B cell (primary cell): ENCODE data around the gene SLC19A1. TPM values are rescaled to one million over a fixed set of nuclear protein-coding genes. Genes with fewer than 3 reads are reported as not detected.

Source experiments
- ATAC-seq: fragments of 200-7000 bp; cut with Tn5 transposase; one replicate; pipeline ENCODE4 v1.10.0; 2021; ENCODE audit warnings: low read depth, mild to moderate bottlenecking, moderate number of reproducible peaks, moderate library complexity
- CTCF ChIA-PET: fragments of 350-600 bp; sonication (Branson Sonifier 250); formaldehyde crosslinking; loops from one replicate; lab custom pipeline; 2021; ENCODE audit warnings: antibody characterized with exemption, inconsistent platforms; lab: Charles Lee
- POLR2A ChIA-PET: fragments of 350-600 bp; sonication (Branson Sonifier 250); formaldehyde crosslinking; loops from one replicate; lab custom pipeline; 2021; ENCODE audit warnings: antibody characterized with exemption; lab: Charles Lee
- DNase-seq: peaks from one replicate; pipeline ENCODE4 v3.0.0; 2013
- H2AFZ ChIP-seq: 2 replicates; pipeline ENCODE4 v1.6.1; 2012; ENCODE audit warnings: mild to moderate bottlenecking, low read depth, low read length; ENCODE audit not compliant: insufficient read depth, poor library complexity, severe bottlenecking
- H3K27ac ChIP-seq, 2 donors: 1 replicate in 1 of 2; 2 replicates in 1 of 2; pipeline ENCODE4 v1.5.1; 2012 to 2013; ENCODE audit warnings: low read length in 2 of 2, mild to moderate bottlenecking in 2 of 2, moderate library complexity in 1 of 2
- H3K27me3 ChIP-seq, 4 experiments: fragments of 200-600 bp in 1 of 4; sonication (generic) in 1 of 4; replicated peaks in 1 of 4; 1 replicate in 2 of 4; 2 replicates in 2 of 4; pipeline versions ENCODE4 v1.6.1 to v1.7.0; 2013 to 2016; ENCODE audit warnings: low read length in 3 of 4, mild to moderate bottlenecking in 2 of 4, mixed read lengths in 1 of 4, moderate library complexity in 1 of 4; ENCODE audit not compliant: insufficient read depth in 4 of 4, control insufficient read depth in 3 of 4; ENCODE audit errors: control extremely low read depth in 1 of 4
- H3K36me3 ChIP-seq, 2 experiments: replicated peaks in 1 of 2; 1 replicate in 1 of 2; 2 replicates in 1 of 2; pipeline versions ENCODE4 v1.6.1 to v1.7.1; 2013; ENCODE audit warnings: low read length in 1 of 2; ENCODE audit not compliant: insufficient read depth in 2 of 2, control insufficient read depth in 1 of 2; ENCODE audit errors: control extremely low read depth in 1 of 2, extremely low read depth in 1 of 2
- H3K4me1 ChIP-seq, 2 donors: fragments of 200-600 bp in 1 of 2; sonication (generic) in 1 of 2; 1 replicate in 1 of 2; 2 replicates in 1 of 2; pipeline versions ENCODE4 v1.5.1 to v1.6.1; 2013 to 2017; ENCODE audit warnings: low read length in 2 of 2; ENCODE audit not compliant: control insufficient read depth in 2 of 2, insufficient read depth in 2 of 2
- H3K4me2 ChIP-seq: replicated peaks from 2 replicates; pipeline ENCODE3; 2012; ENCODE audit warnings: mild to moderate bottlenecking, low read depth, low read length; ENCODE audit not compliant: poor library complexity, severe bottlenecking
- H3K4me3 ChIP-seq, 5 experiments: fragments of 200-600 bp in 1 of 5; sonication (generic) in 1 of 5; 1 replicate in 3 of 5; 2 replicates in 2 of 5; pipeline versions ENCODE4 v1.5.1 to v1.7.0; 2011 to 2016; ENCODE audit warnings: low read length in 4 of 5, mild to moderate bottlenecking in 4 of 5, low read depth in 2 of 5, control low read depth in 1 of 5, moderate library complexity in 1 of 5; ENCODE audit not compliant: insufficient read depth in 1 of 5; ENCODE audit errors: control extremely low read depth in 1 of 5, extremely low read depth in 1 of 5
- H3K79me2 ChIP-seq: fragments of 200-600 bp; sonication (generic); one replicate; pipeline ENCODE4 v1.6.0; 2016; ENCODE audit warnings: low read length; ENCODE audit not compliant: control insufficient read depth, insufficient read depth
- H3K9ac ChIP-seq: fragments of 200-600 bp; sonication (generic); 2 replicates; pipeline ENCODE4 v1.6.1; 2017; ENCODE audit warnings: mild to moderate bottlenecking, low read length, moderate library complexity
- H3K9me3 ChIP-seq, 3 donors: one replicate each; pipeline versions ENCODE4 v1.6.1 to v1.7.1; 2013; ENCODE audit warnings: low read length in 2 of 3; ENCODE audit not compliant: control insufficient read depth in 2 of 3, insufficient read depth in 1 of 3; ENCODE audit errors: control extremely low read depth in 1 of 3
- H4K20me1 ChIP-seq: 2 replicates; pipeline ENCODE4 v1.6.0; 2012; ENCODE audit warnings: mild to moderate bottlenecking, low read length; ENCODE audit not compliant: insufficient read depth, control insufficient read depth, poor library complexity, severe bottlenecking
- H3K27ac Mint-ChIP-seq: one replicate; pipeline ENCODE4 v1.8.0; 2021; ENCODE audit warnings: mixed read lengths
- H3K27me3 Mint-ChIP-seq: one replicate; pipeline ENCODE4 v1.8.0; 2021; ENCODE audit warnings: mixed read lengths
- H3K4me1 Mint-ChIP-seq: one replicate; pipeline ENCODE4 v1.8.0; 2021; ENCODE audit warnings: mixed read lengths
- H3K4me3 Mint-ChIP-seq: one replicate; pipeline ENCODE4 v1.8.0; 2021; ENCODE audit warnings: mixed read lengths
- H3K9me3 Mint-ChIP-seq: one replicate; pipeline ENCODE4 v1.8.0; 2022; ENCODE audit warnings: mixed read lengths; ENCODE audit not compliant: insufficient read depth
- EZH2 ChIP-seq: IDR thresholded peaks from 2 replicates; pipeline ENCODE4 v1.6.1; 2012; ENCODE audit warnings: borderline replicate concordance, low read depth, mild to moderate bottlenecking, moderate library complexity, low read length; ENCODE audit not compliant: insufficient read depth, poor library complexity, severe bottlenecking
- WGBS: methylation state at CpG from one replicate; pipeline ENCODE4 v1.1.5; 2013; ENCODE audit warnings: missing lambda C conversion rate; ENCODE audit not compliant: insufficient coverage; 5-methylcytosine and 5-hydroxymethylcytosine counted together
- intact Hi-C: fragments of 100-400 bp; cut with micrococcal nuclease; formaldehyde crosslinking; loops from one replicate; pipeline ENCODE4 v1.10.0; 2022
- polyA plus RNA-seq: library from polyadenylated mRNA; depleted of rRNA; stranded (reverse); fragments of >200 nt; gene quantifications from 2 replicates; pipeline ENCODE4 v1.2.3, GENCODE V29; 2012
- total RNA-seq, 2 donors: library from RNA; stranded (reverse); fragments of 120-200 nt in 1 of 2; gene quantifications; 1 replicate in 1 of 2; 2 replicates in 1 of 2; pipeline versions ENCODE4 v1.2.3 to v1.2.4, GENCODE V29; 2013 to 2022
- TF ChIP-seq, protein P1 (sequence below): fragments of 200-600 bp; IDR thresholded peaks from one replicate; pipeline ENCODE4 v1.8.0; 2022; ENCODE audit warnings: antibody characterized with exemption, mild to moderate bottlenecking

The SLC19A1 gene
- total and polyA plus RNA-seq, 2 donors (not counting 1 experiment from before 2014, with no cell fraction given) = 8.7 to 10.1 TPM

DNA sequence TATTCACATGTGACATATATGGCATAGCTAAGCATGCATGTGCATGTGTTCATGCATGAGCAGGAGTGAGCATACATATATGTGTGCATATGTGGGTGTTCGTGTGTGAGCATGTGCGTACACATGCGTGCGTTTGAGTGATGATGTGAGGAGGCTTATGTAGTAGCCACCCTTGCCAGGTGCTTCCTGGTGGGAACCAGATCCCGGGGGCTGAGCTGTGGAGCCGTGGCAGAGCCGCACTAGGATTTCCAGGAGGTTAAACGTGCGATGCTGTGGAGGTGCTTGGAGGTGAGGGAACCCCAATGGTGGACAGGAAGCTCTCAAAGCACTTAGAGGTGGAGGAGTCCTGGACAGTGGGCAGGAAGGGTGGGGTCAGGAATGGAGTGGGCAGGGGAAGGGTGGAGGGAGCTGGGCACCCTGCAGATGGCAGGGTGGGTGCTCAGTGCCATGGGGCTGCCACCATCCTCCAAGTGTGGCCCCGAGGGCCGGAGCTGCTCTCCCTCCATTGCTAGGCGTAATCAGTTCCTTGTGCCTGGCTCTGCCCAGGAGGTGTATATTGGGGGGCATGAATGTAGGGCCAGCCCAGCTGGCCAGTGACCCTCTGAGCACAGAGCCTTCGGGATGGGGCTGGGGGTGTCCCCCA is 88.8 kb downstream of the SLC19A1 start:
- H3K36me3 ChIP-seq = no peaks in the 10 kb centered on the region
- Mint-ChIP-seq H3K27ac (no peak overlapping the region), H3K4me1 (no peaks in the 10 kb centered on the region), H3K27me3 (peaks cover 1% of the 10 kb centered on the region), H3K9me3 (no peaks in the 10 kb centered on the region), H3K4me3 (no peak overlapping the region)
- no peaks in the 10 kb centered on the region for H3K79me2 ChIP-seq
- DNase-seq = no peak
- H3K4me1 ChIP-seq = no peaks in the 10 kb centered on the region
- no peak overlapping the region for H3K9ac ChIP-seq
- H3K4me2 ChIP-seq = no peak overlapping the region
- ATAC-seq = no peak
- intact Hi-C loops = no loop called here
- peaks cover 0 to 6% (median 0%) of the 10 kb centered on the region in 3 donors for H3K9me3 ChIP-seq
- H2AFZ ChIP-seq = no peak overlapping the region
- H3K27ac ChIP-seq = no peak overlapping the region
- POLR2A ChIA-PET = interaction anchor here (0.7 kb wide), 1 partner anchor 1630 kb away, joined by 3 read pairs; no protein-coding TSS in a partner anchor
- H3K27me3 ChIP-seq = peaks cover 0 to 6% (median 0%) of the 10 kb centered on the region in 4 experiments
- WGBS = 97% methylated on average over 12 of the region's 13 CpGs
- TF ChIP-seq EZH2 = no peak
- TF ChIP-seq, protein P1, sequence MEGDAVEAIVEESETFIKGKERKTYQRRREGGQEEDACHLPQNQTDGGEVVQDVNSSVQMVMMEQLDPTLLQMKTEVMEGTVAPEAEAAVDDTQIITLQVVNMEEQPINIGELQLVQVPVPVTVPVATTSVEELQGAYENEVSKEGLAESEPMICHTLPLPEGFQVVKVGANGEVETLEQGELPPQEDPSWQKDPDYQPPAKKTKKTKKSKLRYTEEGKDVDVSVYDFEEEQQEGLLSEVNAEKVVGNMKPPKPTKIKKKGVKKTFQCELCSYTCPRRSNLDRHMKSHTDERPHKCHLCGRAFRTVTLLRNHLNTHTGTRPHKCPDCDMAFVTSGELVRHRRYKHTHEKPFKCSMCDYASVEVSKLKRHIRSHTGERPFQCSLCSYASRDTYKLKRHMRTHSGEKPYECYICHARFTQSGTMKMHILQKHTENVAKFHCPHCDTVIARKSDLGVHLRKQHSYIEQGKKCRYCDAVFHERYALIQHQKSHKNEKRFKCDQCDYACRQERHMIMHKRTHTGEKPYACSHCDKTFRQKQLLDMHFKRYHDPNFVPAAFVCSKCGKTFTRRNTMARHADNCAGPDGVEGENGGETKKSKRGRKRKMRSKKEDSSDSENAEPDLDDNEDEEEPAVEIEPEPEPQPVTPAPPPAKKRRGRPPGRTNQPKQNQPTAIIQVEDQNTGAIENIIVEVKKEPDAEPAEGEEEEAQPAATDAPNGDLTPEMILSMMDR = no peak
- no peaks in the 10 kb centered on the region for H4K20me1 ChIP-seq
- CTCF ChIA-PET = interaction anchor here (0.8 to 1.2 kb wide), 3 partner anchors 64 to 313 kb away, joined by 3 to 4 read pairs (median 3); no protein-coding TSS in a partner anchor
- H3K4me3 ChIP-seq = no peak overlapping the region

DNA sequence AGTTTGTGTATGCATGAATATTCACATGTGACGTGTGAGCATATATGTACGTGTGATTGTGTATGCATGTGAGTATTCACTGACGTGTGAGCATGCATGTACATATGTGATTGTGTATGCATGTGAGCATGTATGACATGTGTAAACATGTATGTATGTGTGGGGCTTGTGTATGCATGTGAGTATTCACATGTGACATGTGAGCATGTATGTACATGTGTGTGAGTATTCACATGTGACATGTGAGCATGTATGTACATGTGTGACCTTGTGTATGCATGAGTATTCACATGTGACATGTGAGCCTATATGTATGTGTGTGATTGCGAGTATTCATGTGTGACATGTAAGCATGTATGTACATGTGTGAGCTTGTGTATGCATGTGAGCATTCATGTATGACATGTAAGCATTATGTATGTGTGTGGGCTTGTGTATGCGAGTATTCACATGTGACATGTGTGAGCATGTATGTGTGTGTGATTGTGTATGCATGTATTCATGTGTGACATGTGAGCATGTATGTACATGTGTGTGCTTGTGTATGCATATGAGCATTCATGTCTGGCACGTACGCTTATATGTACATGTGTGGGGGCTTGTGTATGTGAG is 89.4 kb downstream of the SLC19A1 start:
- peaks cover 5% of the 10 kb centered on the region for H3K27me3 Mint-ChIP-seq
- H2AFZ ChIP-seq = no peak overlapping the region
- no peaks in the 10 kb centered on the region for H3K4me1 ChIP-seq
- no peak for TF ChIP-seq EZH2
- H3K27ac Mint-ChIP-seq = no peak overlapping the region
- WGBS = 98% methylated on average over 7 of the region's 7 CpGs
- CTCF ChIA-PET = interaction anchor here (0.8 to 1.2 kb wide), 3 partner anchors 64 to 312 kb away, joined by 3 to 4 read pairs (median 3); no protein-coding TSS in a partner anchor
- peaks cover 0 to 9% (median 0%) of the 10 kb centered on the region in 4 experiments for H3K27me3 ChIP-seq
- no peaks in the 10 kb centered on the region for H4K20me1 ChIP-seq
- H3K9me3 ChIP-seq = peaks cover 0 to 6% (median 0%) of the 10 kb centered on the region in 3 donors
- no peaks in the 10 kb centered on the region for H3K36me3 ChIP-seq
- H3K4me3 ChIP-seq = no peak overlapping the region
- H3K9me3 Mint-ChIP-seq = no peaks in the 10 kb centered on the region
- POLR2A ChIA-PET = interaction anchor here (0.7 kb wide), 1 partner anchor 1630 kb away, joined by 3 read pairs; no protein-coding TSS in a partner anchor
- DNase-seq (no peak), ATAC-seq (no peak)
- no peaks in the 10 kb centered on the region for H3K79me2 ChIP-seq
- H3K4me3 Mint-ChIP-seq = no peak overlapping the region
- H3K4me2 ChIP-seq = no peak overlapping the region
- H3K4me1 Mint-ChIP-seq = no peaks in the 10 kb centered on the region
- H3K9ac ChIP-seq = no peak overlapping the region
- intact Hi-C loops = no loop called here
- no peak overlapping the region for H3K27ac ChIP-seq
